GM23338 (cell line): ENCODE measurements around the gene PFDN4. TPM values are rescaled to one million over a fixed set of nuclear protein-coding genes. Genes with fewer than 3 reads are reported as not detected.

ENCODE experiments used
- CREB1 ChIP-seq: fragments of 250-450 bp; sonication (Bioruptor Pico); IDR thresholded peaks from 2 replicates; pipeline ENCODE4 v1.5.0; 2020; ENCODE audit warnings: low read depth, mild to moderate bottlenecking, moderate library complexity
- EZH2phosphoT487 ChIP-seq: fragments of 200-600 bp; sonication (generic); IDR thresholded peaks from one replicate; pipeline ENCODE4 v1.8.1; 2018; ENCODE audit warnings: antibody characterized with exemption; ENCODE audit not compliant: unreplicated experiment
- JUNB ChIP-seq: IDR thresholded peaks from one replicate; pipeline ENCODE4 v1.6.1; 2016; ENCODE audit warnings: antibody characterized with exemption; ENCODE audit not compliant: unreplicated experiment
- NANOG ChIP-seq: IDR thresholded peaks from 2 replicates; pipeline ENCODE4 v1.6.1; 2016; ENCODE audit warnings: antibody characterized with exemption, borderline replicate concordance
- POLR2AphosphoS5 ChIP-seq: IDR thresholded peaks from 2 replicates; pipeline ENCODE4 v1.6.1; 2016; ENCODE audit warnings: antibody characterized with exemption, low read depth
- ZNF114 ChIP-seq: fragments of 250-450 bp; sonication (Bioruptor Pico); IDR thresholded peaks from 2 replicates; pipeline ENCODE4 v1.5.0; 2020; ENCODE audit warnings: mild to moderate bottlenecking, moderate library complexity
- polyA plus RNA-seq: library from polyadenylated mRNA; unstranded; fragments of >200 nt; fragmentation: Nextera tagmentation; extraction: Ambion mirVana; gene quantifications from 2 replicates; pipeline ENCODE4 v1.2.1, GENCODE V29; 2016
- total RNA-seq: library from RNA; depleted of rRNA; stranded (reverse); fragments of >200 nt; shearing (Covaris generic); gene quantifications from 2 replicates; pipeline ENCODE4 v1.2.3, GENCODE V29; 2014
- TF ChIP-seq, protein P1 (sequence below): fragments of 250-450 bp; sonication (Bioruptor Pico); IDR thresholded peaks from 2 replicates; pipeline ENCODE4 v1.5.0; 2020; ENCODE audit warnings: mild to moderate bottlenecking, moderate library complexity
- TF ChIP-seq, protein P2 (sequence below): IDR thresholded peaks from one replicate; pipeline ENCODE4 v1.6.1; 2018; ENCODE audit warnings: antibody characterized with exemption; ENCODE audit not compliant: unreplicated experiment

PFDN4 gene
- total and polyA plus RNA-seq, 2 experiments from 2014 or later: 105 to 477 TPM

GRCh38 chr20:54161008-54161820, 46.7 kb upstream of the PFDN4 start (continued):
- TF ChIP-seq, protein P1, sequence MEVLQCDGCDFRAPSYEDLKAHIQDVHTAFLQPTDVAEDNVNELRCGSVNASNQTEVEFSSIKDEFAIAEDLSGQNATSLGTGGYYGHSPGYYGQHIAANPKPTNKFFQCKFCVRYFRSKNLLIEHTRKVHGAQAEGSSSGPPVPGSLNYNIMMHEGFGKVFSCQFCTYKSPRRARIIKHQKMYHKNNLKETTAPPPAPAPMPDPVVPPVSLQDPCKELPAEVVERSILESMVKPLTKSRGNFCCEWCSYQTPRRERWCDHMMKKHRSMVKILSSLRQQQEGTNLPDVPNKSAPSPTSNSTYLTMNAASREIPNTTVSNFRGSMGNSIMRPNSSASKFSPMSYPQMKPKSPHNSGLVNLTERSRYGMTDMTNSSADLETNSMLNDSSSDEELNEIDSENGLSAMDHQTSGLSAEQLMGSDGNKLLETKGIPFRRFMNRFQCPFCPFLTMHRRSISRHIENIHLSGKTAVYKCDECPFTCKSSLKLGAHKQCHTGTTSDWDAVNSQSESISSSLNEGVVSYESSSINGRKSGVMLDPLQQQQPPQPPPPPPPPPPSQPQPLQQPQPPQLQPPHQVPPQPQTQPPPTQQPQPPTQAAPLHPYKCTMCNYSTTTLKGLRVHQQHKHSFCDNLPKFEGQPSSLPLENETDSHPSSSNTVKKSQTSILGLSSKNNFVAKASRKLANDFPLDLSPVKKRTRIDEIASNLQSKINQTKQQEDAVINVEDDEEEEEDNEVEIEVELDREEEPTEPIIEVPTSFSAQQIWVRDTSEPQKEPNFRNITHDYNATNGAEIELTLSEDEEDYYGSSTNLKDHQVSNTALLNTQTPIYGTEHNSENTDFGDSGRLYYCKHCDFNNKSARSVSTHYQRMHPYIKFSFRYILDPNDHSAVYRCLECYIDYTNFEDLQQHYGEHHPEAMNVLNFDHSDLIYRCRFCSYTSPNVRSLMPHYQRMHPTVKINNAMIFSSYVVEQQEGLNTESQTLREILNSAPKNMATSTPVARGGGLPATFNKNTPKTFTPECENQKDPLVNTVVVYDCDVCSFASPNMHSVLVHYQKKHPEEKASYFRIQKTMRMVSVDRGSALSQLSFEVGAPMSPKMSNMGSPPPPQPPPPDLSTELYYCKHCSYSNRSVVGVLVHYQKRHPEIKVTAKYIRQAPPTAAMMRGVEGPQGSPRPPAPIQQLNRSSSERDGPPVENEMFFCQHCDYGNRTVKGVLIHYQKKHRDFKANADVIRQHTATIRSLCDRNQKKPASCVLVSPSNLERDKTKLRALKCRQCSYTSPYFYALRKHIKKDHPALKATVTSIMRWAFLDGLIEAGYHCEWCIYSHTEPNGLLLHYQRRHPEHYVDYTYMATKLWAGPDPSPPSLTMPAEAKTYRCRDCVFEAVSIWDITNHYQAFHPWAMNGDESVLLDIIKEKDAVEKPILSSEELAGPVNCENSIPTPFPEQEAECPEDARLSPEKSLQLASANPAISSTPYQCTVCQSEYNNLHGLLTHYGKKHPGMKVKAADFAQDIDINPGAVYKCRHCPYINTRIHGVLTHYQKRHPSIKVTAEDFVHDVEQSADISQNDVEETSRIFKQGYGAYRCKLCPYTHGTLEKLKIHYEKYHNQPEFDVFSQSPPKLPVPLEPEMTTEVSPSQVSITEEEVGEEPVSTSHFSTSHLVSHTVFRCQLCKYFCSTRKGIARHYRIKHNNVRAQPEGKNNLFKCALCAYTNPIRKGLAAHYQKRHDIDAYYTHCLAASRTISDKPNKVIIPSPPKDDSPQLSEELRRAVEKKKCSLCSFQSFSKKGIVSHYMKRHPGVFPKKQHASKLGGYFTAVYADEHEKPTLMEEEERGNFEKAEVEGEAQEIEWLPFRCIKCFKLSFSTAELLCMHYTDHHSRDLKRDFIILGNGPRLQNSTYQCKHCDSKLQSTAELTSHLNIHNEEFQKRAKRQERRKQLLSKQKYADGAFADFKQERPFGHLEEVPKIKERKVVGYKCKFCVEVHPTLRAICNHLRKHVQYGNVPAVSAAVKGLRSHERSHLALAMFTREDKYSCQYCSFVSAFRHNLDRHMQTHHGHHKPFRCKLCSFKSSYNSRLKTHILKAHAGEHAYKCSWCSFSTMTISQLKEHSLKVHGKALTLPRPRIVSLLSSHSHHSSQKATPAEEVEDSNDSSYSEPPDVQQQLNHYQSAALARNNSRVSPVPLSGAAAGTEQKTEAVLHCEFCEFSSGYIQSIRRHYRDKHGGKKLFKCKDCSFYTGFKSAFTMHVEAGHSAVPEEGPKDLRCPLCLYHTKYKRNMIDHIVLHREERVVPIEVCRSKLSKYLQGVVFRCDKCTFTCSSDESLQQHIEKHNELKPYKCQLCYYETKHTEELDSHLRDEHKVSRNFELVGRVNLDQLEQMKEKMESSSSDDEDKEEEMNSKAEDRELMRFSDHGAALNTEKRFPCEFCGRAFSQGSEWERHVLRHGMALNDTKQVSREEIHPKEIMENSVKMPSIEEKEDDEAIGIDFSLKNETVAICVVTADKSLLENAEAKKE (CRISPR knock-in tag): no peak
- TF ChIP-seq ZNF114 (CRISPR knock-in tag): no peak
- no peak for TF ChIP-seq EZH2phosphoT487
- no peak for TF ChIP-seq NANOG
- no peak for TF ChIP-seq JUNB
- TF ChIP-seq POLR2AphosphoS5: no peak
- no peak for TF ChIP-seq CREB1 (CRISPR knock-in tag)
- TF ChIP-seq, protein P2, sequence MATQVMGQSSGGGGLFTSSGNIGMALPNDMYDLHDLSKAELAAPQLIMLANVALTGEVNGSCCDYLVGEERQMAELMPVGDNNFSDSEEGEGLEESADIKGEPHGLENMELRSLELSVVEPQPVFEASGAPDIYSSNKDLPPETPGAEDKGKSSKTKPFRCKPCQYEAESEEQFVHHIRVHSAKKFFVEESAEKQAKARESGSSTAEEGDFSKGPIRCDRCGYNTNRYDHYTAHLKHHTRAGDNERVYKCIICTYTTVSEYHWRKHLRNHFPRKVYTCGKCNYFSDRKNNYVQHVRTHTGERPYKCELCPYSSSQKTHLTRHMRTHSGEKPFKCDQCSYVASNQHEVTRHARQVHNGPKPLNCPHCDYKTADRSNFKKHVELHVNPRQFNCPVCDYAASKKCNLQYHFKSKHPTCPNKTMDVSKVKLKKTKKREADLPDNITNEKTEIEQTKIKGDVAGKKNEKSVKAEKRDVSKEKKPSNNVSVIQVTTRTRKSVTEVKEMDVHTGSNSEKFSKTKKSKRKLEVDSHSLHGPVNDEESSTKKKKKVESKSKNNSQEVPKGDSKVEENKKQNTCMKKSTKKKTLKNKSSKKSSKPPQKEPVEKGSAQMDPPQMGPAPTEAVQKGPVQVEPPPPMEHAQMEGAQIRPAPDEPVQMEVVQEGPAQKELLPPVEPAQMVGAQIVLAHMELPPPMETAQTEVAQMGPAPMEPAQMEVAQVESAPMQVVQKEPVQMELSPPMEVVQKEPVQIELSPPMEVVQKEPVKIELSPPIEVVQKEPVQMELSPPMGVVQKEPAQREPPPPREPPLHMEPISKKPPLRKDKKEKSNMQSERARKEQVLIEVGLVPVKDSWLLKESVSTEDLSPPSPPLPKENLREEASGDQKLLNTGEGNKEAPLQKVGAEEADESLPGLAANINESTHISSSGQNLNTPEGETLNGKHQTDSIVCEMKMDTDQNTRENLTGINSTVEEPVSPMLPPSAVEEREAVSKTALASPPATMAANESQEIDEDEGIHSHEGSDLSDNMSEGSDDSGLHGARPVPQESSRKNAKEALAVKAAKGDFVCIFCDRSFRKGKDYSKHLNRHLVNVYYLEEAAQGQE: no peak
